HuH-7 (cell line): Measurements from ENCODE around the gene OR10H5.
A peak's percentile ranks its signal among the peaks of the same experiment; 100 is the strongest.
"Not testable (repeated sequence)": the region's sequence is repeated elsewhere in the genome, so short reads cannot be mapped to it uniquely, and the experiment has no call there.

Source experiments
- DNase-seq: peaks from one replicate; pipeline ENCODE4 v3.0.0; 2011; ENCODE audit warnings: low spot score

The OR10H5 gene

DNA sequence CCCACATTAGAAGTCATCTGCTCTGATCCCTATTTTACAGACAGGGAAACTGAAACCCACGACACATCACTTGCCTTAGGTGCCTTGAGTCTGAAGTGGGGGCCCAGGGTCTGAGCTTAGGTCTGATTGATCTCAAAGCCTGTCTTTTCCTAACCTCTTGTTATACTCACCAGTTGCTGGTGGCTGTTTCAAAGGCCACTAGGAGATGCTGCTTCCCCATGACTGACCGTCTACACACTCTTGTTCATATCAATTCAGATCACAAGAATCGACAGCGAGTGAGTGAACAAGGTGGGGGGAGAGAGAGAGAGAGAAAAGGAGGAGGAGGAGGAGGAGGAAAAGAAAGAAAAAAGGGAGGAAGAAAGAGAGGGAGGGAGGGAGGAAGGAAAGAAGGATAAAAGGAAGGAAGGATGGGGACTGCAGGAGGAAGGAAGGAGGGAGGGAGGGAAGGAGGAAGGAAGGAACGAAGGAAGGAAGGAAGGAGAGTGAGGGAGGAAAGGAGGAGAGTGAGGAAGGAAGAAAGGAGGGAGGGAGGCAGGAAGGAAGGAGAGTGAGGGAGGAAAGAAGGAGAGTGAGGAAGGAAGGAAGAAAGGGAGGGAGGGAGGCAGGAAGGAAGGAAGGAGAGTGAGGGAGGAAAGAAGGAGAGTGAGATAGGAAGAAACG lies 24.7 kb downstream of the OR10H5 start:
- DNase-seq = peak; percentile 35

DNA sequence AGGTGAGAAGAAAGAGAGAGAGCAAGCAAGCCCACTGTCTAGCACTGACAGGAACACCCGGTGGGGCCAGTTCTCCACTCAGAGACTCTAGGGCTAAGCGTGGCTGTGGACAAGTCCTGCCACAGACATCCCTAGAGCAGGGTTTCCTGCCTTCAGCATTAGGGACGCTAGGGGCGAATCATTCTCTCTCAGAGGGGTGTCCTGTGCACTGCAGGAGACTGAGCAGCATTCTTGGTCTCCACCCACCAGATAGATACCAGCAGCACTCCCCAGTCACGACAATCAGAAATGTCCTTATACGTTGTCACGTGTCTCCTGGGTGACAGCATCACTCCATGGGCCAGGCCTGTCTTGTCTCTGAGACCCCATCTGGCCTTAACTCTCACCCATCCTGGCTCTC lies 26.5 kb downstream of the OR10H5 start:
- no peak for DNase-seq

DNA sequence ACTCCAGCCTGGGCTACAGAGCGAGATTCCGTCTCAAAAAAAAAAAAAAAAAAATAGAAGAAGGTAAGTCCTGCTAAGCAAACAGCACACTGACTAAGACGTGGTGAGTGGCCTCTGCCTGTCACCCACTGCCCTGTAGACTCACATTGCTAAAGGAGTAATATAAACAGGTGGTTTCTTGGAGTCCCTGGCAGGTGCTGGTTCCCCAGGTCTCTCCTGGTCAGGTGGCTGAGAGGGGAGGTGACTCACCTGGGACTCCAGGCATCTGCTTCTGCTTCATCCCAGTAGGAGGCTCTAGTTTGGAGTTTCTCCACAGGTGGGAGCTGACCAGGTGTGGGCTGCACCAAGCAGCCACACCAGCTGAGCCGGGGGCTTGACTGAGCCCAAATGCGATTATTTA lies 27.8 kb downstream of the OR10H5 start, which contains the start of gene OR10H1:
Gene OR10H1 (minus strand): TSS at position 359 of the 400 bp plus-strand sequence. CDS start 7,627 bp downstream, outside the sequence.
- DNase-seq = no peak

DNA sequence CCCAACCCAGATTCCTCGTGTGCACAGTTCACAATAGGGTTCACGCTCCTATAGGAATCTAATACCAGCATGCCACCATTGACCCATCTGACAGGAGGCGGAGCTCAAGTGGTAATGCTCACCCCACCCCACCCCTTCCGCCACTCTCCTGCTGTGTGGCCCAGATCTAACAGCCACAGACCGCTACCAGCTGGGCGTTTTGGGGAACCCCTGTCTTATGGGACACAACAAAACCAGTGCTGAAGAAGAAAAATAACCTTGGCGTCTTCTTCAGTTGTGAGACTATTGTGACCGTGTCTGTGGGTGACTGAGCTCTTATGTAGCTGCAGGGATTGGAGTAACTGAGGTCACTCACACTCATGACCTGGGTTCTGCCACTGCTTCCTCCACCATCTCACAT lies 33.2 kb downstream of the OR10H5 start:
- no peak for DNase-seq

DNA sequence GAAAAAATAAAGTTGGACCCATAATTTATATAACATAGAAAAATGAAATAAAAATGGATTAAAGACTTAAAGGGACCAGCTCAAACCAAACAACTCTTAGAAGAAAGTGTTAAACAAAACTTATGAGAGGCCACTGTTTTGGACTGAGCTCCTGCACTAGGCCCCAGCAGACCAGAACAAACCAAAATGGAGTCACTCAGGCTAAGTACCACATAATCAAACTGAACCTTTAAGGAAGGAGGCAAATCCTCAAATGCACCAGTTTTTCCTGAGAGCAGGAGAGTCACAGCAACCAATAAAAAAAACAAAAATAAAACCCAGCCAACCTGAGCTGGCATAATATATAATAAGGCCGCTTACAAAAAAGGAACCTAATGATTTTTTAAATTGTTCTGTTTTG lies 38.3 kb downstream of the OR10H5 start:
- DNase-seq = no peak

DNA sequence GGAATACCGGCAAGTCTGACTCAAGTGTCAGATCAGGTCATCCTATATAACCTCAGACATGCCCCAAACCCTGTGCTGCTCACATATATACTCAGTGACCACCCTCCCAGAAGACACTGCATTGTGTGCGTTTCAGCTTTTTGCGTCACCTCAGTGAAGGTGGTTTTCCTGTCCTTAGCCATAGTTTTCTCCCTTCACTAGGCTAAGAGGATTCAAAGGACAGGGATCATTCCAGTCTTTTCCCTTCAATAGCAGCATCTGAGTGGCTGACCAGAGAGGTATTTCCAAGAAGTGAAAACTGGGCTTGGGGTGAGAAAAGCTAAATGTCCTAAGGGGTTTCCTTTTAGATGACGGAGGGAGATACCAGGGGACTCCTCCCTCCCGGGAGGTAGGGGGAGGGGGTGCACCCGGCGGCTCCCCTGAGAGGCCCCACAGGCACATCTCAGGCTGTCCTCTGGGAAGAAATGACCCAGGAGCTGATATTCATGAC lies 40.7 kb downstream of the OR10H5 start:
- DNase-seq = no peak

DNA sequence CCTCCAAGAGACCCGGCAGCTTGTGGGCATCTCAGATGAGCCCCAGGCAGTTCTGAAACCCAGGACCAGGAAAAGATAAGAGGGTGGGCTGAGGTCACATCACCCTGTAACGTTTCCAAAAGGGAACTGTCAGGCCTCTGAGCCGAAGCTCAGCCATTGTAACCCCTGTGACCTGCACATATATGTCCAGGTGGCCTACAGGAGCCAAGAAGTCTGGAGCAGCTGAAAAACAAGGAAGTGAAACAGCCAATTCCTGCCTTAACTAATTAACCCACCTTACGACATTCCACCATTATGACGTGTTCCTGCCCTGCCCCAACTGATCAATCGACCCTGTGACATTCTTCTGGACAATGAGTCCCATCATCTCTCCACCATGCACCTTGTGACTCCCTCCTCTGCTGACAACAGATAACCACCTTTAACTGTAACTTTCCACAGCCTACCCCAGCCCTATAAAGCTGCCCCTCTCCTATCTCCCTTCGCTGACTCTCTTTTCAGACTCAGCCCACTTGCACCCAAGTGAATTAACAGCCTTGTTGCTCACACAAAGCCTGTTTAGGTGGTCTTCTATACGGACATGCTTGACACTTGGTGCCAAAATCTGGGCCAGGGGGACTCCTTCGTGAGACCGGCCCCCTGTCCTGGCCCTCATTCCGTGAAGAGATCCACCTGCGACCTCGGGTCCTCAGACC lies 41.3 kb downstream of the OR10H5 start:
- DNase-seq = not testable (repeated sequence)

DNA sequence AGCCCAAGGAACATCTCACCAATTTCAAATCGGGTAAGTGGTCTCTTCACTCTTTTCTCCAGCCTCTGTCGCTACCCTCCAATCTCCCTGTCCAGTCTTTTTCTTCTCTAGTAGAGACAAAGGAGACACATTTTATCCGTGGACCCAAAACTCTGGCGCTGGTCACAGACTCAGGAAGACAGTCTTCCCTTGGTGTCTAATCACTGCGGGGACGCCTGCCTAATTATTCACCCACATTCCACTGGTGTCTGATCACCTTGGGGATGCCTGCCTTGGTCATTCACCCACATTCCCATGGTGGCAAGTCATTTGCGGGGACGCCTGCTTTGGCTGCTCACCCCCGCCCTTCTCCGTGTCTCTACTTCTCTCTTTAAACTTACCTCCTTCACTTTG lies 41.8 kb downstream of the OR10H5 start:
- no peak for DNase-seq

DNA sequence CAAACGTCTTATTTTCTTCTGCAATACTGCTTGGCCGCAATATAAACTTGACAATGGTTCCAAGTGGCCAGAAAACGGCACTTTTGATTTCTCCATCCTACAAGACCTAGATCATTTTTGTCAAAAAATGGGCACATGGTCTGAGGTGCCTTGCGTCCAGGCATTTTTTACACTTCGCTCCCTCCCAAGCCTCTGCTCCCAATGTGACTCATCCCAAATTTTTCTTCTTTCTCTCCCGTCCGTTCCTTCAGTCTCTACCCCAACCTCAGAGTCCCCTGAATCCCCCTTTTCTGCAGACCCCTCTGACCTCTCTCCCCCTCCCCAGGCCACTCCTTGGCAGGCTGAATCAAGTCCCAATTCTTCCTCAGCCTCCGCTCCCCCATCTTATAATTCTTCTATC lies 42.3 kb downstream of the OR10H5 start:
- DNase-seq = no peak

DNA sequence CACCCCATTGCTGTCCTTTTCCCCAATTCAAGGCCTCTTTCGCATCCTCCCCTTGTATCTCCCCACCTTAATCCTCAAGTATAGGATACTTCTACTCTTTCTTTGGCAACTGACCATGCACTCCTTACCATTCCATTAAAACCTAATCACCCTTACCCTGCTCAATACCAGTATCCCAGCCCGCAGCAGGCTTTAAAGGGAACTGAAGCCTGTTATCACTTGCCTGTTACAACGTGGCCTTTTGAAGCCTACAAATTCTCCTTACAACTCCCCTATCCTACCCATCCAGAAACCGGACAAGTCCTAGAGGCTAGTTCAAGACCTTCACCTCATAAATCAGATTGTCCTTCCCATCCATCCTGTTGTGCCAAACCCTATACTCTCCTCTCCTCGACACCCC lies 44.2 kb downstream of the OR10H5 start:
- DNase-seq = no peak

DNA sequence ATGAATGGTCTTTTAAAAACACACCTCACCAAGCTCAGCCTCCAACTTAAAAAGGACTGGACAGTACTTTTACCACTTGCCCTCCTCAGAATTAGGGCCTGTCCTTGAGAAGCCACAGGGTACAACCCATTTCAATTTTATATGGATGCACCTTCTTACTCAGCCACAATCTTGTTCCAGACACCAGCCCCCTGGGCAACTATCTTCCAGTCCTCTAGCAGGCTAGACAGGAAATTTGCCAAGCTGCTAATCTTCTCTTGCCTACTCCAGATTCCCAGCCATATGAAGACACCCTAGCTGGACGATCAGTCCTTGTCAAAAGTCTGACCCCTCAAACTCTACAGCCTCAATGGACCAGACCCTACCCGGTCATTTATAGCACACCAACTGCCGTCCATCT lies 46.8 kb downstream of the OR10H5 start:
- DNase-seq = not testable (repeated sequence)

DNA sequence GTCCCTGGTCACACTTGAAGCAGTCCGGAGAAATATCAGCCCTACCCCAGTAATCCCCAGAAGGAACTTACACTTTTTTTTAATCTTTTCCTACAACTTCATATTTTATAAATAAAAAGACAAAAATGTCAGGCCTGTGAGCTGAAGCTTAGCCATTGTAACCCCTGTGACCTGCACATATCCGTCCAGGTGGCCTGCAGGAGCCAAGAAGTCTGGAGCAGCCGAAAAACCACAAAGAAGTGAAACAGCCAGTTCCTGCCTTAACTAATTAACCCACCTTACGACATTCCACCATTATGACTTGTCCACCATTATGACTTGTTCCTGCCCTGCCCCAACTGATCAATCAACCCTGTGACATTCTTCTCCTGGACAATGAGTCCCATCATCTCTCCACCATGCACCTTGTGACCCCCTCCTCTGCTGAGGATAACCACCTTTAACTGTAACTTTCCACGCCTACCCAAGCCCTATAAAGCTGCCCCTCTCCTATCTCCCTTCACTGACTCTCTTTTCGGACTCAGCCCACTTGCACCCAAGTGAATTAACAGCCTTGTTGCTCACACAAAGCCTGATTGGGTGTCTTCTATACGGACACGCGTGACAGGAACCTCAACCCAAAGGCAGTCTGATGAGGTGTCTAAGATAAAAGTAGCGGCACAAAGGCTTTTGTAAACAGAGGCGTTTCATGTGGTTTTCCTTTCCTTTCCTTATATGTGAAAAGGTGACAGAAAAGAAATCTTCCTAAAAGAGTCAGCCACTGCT lies 48.3 kb downstream of the OR10H5 start:
- DNase-seq = not testable (repeated sequence)

DNA sequence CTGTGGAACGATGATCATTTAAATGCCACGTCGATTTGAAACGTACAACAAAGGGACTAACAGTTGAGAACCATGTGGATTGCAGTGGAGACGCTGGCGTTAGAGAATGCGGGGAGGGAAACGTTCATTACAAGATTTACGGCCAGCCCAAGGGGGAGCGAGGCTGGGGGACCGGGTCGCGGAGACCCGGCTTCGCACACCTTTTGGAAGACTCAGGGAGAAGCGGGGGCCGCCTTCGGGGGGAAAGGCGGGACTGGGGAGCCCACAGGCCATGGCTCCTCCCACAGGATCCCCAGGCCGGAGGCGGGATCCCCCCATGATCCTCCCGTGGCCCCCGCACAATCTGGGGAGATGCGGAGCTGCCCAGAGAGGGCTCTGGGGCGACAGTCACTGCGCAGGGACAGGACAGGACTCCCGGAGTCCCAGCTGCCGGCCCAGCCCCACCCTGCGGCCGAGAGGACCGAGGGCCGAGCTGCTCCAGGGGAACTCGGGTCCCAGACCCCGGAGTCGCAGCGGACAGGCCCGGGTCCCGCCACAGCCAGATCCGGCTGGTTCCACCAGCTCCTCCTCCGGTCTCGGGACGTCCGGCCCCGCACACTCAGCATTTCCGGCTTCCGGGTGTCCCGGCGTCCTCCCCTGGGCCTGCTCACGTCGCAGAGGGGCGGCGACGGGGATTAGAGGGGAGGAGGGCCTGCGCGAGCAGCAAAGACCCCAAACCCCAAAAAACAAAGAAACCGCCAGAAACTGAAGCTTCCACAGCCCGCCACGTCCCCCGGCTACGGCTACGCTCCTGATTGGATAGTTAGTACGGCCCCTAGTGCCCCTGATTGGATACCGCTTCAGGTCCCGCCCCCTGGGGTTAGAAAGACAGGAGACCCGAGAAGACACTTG lies 49.1 kb downstream of the OR10H5 start:
- peak; percentile 84 for DNase-seq

DNA sequence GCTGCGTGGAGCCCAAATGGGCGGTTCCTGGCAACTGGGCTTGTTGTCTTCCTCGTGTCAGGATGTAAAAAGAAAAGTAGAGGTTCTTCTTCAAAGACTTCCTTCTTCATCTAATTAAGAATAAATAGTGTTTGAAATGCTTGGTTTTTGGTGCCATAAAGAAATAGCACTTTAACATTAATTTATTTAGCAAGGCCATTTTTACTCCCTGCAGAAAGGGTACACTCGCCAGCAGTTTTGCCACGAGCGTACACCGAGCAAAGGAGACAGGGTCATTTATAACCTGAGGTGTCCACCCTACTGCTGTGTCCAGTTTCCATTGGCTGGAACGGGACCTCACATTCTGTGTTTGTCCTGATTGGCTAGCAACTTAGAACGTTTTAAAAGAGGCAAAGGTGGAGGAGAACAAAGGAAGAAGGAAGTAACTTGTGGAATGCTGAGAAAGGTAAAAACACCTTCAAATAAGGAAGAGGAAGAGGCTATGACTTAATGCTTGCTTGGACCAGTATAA lies 49.8 kb downstream of the OR10H5 start:
- no peak for DNase-seq

DNA sequence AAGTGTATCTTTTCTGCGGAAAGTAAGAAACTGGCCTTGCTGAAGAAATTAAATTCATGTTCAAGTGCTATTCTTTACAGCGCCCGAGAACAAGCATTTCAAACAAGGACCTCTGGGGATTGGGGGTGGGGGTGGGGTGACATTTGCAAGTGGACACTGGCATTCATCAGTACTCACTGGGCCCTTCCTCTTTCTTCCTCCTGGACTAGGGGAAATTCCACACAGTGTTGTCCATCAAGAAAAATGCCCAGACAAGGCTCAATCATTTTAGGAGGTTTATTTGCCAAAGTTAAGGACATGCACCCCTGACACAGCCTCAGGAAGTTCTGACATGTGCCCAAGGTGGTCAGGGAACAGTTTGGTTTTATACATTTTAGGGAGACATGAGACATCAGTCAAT lies 50.9 kb downstream of the OR10H5 start:
- no peak for DNase-seq

DNA sequence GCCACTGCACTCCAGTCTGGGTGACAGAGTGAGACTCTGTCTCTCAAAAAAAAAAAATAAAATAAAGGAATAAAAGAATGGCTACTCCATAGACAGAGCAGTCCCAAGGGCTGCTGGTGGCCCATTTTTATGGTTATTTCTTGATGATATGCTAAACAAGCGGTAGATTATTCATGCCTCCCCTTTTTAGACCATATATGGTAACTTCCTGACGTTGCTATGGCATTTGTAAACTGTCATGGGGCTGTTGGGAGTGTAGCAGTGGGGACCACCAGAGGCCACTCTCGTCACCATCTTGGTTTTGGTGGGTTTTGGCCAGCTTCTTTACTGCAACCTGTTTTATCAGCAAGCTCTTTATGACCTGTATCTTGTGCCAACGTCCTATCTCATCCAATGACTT lies 52.4 kb downstream of the OR10H5 start:
- not testable (repeated sequence) for DNase-seq

DNA sequence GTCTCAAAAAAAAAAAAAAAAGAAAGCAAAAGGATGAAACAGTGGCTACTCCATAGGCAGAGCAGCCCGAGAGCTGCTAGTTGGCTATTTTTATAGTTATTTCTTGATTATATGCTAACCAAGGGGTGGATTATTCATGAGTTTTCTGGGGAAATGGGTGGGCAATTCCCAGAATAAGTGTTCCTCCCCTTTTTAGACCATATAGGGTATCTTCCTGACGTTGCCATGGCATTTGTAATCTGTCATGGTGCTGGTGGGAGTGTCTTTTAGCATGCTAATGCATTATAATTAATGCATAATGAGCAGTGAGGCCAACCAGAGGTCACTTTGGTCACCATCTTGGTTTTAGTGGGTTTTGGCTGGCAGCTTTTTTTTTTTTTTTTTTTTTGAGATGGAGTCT lies 53.4 kb downstream of the OR10H5 start:
- no peak for DNase-seq

DNA sequence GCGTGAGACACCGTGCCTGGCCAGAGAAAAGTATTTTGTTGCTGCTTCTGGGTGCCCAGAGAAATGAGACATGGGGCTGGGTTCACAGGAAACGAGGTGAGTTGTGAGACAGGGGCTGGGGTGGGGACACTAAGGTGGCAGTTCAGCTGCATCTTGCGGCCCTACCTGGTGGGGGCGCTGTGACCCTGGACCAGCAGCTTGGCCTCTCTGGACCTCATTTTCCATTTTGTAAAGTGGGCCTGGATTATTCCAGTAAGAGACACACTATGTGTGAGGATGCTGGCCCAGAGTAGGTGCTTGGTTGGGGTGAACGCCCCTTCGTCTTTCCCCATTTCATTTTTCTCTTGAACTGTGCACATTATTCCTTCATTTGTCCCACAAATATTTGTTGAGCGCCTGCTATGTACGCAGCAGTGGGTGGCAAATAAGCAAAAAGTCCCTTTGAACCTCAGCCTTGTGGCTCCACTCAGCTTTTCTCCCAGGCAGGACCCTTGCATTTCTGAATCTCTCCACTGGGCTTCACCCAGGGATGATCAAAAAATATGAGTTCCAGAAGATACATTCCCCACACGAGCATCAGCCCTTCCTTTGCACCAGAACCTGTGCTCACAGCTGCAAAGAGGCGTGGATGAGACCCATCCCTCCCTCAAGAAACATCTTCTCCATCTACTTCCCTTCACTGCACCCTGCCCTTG lies 54.6 kb downstream of the OR10H5 start:
- DNase-seq = peak; percentile 12

DNA sequence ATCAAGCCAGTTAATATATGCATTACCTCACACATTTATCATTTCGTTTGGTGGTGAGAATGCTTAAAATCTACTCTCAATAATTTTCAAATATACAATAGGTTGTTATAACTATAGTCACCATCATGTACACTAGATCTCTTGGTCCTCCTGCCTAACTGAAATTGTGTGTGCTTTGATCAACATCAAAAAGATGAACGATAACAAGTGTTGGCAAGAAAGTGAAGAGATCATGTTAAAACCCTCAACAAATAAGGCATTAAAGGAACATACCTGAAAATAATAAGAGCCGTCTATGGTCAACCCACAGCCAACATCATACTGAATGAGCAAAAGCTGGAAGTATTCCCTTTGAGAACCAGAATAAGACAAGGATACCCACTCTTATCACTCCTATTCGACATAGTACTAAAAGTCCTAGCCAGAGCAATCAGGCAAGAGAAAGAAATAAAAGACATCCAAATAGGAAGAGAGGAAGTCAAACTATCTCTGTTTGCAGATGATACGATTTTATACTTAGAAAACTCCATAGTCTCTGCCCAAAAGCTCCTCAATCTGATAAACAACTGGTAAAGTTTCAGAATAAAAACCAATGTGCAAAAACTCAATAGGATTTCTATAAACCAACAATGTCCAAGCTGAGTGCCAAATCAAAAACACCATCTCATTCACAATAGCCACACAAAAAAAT lies 55.9 kb downstream of the OR10H5 start:
- DNase-seq = no peak

DNA sequence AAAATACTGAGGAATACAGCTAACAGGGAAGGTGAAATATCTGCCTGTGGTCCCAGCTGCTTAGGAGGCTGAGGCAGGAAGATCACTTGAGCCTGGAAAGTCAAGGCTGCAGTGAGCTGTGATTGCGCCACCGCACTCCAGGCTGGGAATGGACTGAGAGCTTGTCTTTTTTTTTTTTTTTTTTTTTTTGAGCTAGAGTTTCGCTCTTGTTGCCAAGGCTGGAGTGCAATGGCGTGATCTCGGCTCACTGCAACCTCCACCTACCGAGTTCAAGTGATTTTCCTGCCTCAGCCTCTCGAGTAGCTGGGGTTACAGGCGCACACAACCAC lies 56.4 kb downstream of the OR10H5 start:
- not testable (repeated sequence) for DNase-seq

DNA sequence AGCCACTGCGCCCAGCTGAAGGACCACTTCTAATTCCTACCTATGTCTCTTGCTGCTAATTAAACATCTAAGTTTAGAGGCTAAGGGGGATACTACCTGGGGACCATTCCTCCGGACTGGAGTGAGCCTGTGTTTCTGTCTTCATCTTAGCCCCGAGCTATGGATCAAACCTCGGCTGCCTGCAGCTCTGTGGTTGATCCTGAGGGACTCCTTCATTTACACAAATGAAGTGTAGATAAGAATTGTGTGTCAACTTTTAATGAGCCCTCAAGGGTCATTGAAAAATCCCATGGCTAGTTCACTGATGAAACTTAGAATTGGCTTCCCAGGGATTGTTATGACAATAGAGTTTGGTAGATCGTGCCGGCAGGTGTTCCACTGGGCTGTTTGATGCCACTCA lies 59.5 kb downstream of the OR10H5 start:
- DNase-seq = no peak
